HEK293T (cell line): ENCODE data around the gene TUBB4B.

Experiments used
- ARNT ChIP-seq: fragments of 450-650 bp; IDR thresholded peaks from 2 replicates; pipeline ENCODE4 v1.6.1; 2017; ENCODE audit warnings: mild to moderate bottlenecking
- CTBP1 ChIP-seq: fragments of 450-650 bp; IDR thresholded peaks from 2 replicates; pipeline ENCODE4 v1.6.1; 2016; ENCODE audit warnings: borderline replicate concordance
- FOXK2 ChIP-seq: fragments of 450-650 bp; IDR thresholded peaks from 2 replicates; pipeline ENCODE4 v1.6.1; 2016; ENCODE audit warnings: mild to moderate bottlenecking
- FOXM1 ChIP-seq: fragments of 450-650 bp; IDR thresholded peaks from 2 replicates; pipeline ENCODE4 v1.6.1; 2017; ENCODE audit warnings: mild to moderate bottlenecking, borderline replicate concordance
- TARDBP ChIP-seq: fragments of 450-650 bp; IDR thresholded peaks from 2 replicates; pipeline ENCODE4 v1.6.1; 2016

GRCh38 chr9:137264067-137264466 is 23.0 kb downstream of the TUBB4B start:
- TF ChIP-seq TARDBP (no peak), FOXK2 (no peak), ARNT (no peak), CTBP1 (no peak), FOXM1 (no peak)
